Tibial nerve (tissue), 4 donors: Measurements from ENCODE around the gene BCR.

Experiments used
- EP300 ChIP-seq, 2 donors: sonication (generic); formaldehyde crosslinking; IDR thresholded peaks; one replicate each; pipeline ENCODE4 v1.6.1; 2017; ENCODE audit warnings: antibody characterized with exemption in 2 of 2, mild to moderate bottlenecking in 1 of 2
- POLR2A ChIP-seq, 2 donors: fragments of 450-650 bp; IDR thresholded peaks; one replicate each; pipeline ENCODE4 v1.6.1; 2017; ENCODE audit warnings: antibody characterized with exemption in 2 of 2, mild to moderate bottlenecking in 2 of 2, moderate library complexity in 2 of 2
- TF ChIP-seq, protein P1 (sequence below), 5 experiments: fragments of 200-600 bp in 3 of 5; fragments of 450-650 bp in 2 of 5; sonication (generic) in 3 of 5; IDR thresholded peaks; one replicate each; pipeline ENCODE4 v1.5.1; 2016 to 2019; ENCODE audit warnings: antibody characterized with exemption in 5 of 5, mild to moderate bottlenecking in 3 of 5, moderate library complexity in 2 of 5

- TF ChIP-seq, protein P1, sequence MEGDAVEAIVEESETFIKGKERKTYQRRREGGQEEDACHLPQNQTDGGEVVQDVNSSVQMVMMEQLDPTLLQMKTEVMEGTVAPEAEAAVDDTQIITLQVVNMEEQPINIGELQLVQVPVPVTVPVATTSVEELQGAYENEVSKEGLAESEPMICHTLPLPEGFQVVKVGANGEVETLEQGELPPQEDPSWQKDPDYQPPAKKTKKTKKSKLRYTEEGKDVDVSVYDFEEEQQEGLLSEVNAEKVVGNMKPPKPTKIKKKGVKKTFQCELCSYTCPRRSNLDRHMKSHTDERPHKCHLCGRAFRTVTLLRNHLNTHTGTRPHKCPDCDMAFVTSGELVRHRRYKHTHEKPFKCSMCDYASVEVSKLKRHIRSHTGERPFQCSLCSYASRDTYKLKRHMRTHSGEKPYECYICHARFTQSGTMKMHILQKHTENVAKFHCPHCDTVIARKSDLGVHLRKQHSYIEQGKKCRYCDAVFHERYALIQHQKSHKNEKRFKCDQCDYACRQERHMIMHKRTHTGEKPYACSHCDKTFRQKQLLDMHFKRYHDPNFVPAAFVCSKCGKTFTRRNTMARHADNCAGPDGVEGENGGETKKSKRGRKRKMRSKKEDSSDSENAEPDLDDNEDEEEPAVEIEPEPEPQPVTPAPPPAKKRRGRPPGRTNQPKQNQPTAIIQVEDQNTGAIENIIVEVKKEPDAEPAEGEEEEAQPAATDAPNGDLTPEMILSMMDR (IDR thresholded peaks at IDR 0.05): no peak
- TF ChIP-seq POLR2A (IDR thresholded peaks at IDR 0.05) (no peak), EP300 (IDR thresholded peaks at IDR 0.05) (no peak)
Measured at GRCh38 chr22:23250785-23251363, 70.6 kb downstream of the BCR start.
